ENCODE results near the gene KCNG4.
A peak's percentile ranks its signal among the peaks of the same experiment; 100 is the strongest.

Gene KCNG4

GRCh38 chr16:84180519-84181140, 59.2 kb downstream of the KCNG4 start:
- DNase-seq: no peak

GRCh38 chr16:84179612-84180320, 60.0 kb downstream of the KCNG4 start:
- DNase-seq: no peak

- no peak for DNase-seq
Measured at GRCh38 chr16:84178892-84179611, 60.8 kb downstream of the KCNG4 start.

GRCh38 chr16:84178146-84178765, 61.6 kb downstream of the KCNG4 start:
- DNase-seq: no peak

GRCh38 chr16:84177741-84178073, 62.1 kb downstream of the KCNG4 start:
- DNase-seq: no peak

- no peak for DNase-seq
Measured at GRCh38 chr16:84176192-84177053, 63.4 kb downstream of the KCNG4 start.

GRCh38 chr16:84175350-84176081, 64.3 kb downstream of the KCNG4 start:
- DNase-seq: peak; percentile 85

- no peak for DNase-seq
Measured at GRCh38 chr16:84174396-84174795, 65.4 kb downstream of the KCNG4 start.

- no peak for DNase-seq
Measured at GRCh38 chr16:84169765-84170310, 70.0 kb downstream of the KCNG4 start.
